K562 (cell line): ENCODE measurements around the gene GPR108. TPM values are rescaled to one million over a fixed set of nuclear protein-coding genes. Genes with fewer than 3 reads are reported as not detected.

Experiments used
- CEBPG ChIP-seq, 3 experiments: fragments of 200-800 bp in 1 of 3; sonication (Bioruptor generic) in 1 of 3; sonication (generic) in 1 of 3; formaldehyde crosslinking in 1 of 3; IDR thresholded peaks in 2 of 3; conservative IDR thresholded peaks in 1 of 3; 2 replicates each; pipeline versions ENCODE4 v1.6.1 to v1.8.0; 2016 to 2022; ENCODE audit warnings: missing compliant biosample characterization in 2 of 3, missing genetic modification characterization in 2 of 3, mild to moderate bottlenecking in 1 of 3, missing genetic modification reagents in 1 of 3
- DDX20 ChIP-seq: fragments of 450-650 bp; IDR thresholded peaks from 2 replicates; pipeline ENCODE4 v1.6.1; 2016; ENCODE audit warnings: missing genetic modification characterization, low read depth, mild to moderate bottlenecking, missing compliant biosample characterization, moderate library complexity
- ETV6 ChIP-seq, 3 experiments: fragments of 150-350 bp in 1 of 3; sonication (generic) in 1 of 3; formaldehyde crosslinking in 1 of 3; IDR thresholded peaks; 2 replicates each; pipeline versions ENCODE4 v1.6.1 to v1.8.0; 2014 to 2022; ENCODE audit warnings: borderline replicate concordance in 2 of 3, low read depth in 2 of 3, antibody characterized with exemption in 1 of 3, low read length in 1 of 3, mild to moderate bottlenecking in 1 of 3, missing genetic modification reagents in 1 of 3
- FOXJ3 ChIP-seq: sonication (generic); formaldehyde crosslinking; IDR thresholded peaks from 2 replicates; pipeline ENCODE4 v1.4.0; 2020; ENCODE audit warnings: mild to moderate bottlenecking, missing genetic modification reagents
- GATAD2B ChIP-seq: fragments of 450-650 bp; IDR thresholded peaks from 2 replicates; pipeline ENCODE4 v1.6.1; 2017; ENCODE audit warnings: mild to moderate bottlenecking, borderline replicate concordance
- KDM2B ChIP-seq: fragments of 250-450 bp; sonication (Bioruptor Pico); IDR thresholded peaks from 2 replicates; pipeline ENCODE4 v1.8.0; 2021; ENCODE audit warnings: mild to moderate bottlenecking, moderate library complexity
- MTF1 ChIP-seq: fragments of 250-450 bp; sonication (Bioruptor Pico); IDR thresholded peaks from 2 replicates; pipeline ENCODE4 v1.9.0; 2021; ENCODE audit warnings: moderate library complexity, mild to moderate bottlenecking, inconsistent platforms, borderline replicate concordance
- PML ChIP-seq: IDR thresholded peaks from 2 replicates; pipeline ENCODE4 v1.6.1; 2012; ENCODE audit warnings: low read length, inconsistent platforms
- RNF219 ChIP-seq: fragments of 250-450 bp; sonication (Bioruptor Pico); IDR thresholded peaks from 2 replicates; pipeline ENCODE4 v1.5.0; 2022; ENCODE audit warnings: mild to moderate bottlenecking
- STAT5A ChIP-seq: IDR thresholded peaks from 2 replicates; pipeline ENCODE4 v1.6.1; 2012; ENCODE audit warnings: low read length, inconsistent platforms, borderline replicate concordance
- ZMIZ1 ChIP-seq, 2 experiments: fragments of 150-350 bp in 1 of 2; IDR thresholded peaks; 2 replicates each; pipeline ENCODE4 v1.6.1; 2012 to 2016; ENCODE audit warnings: low read depth in 2 of 2, low read length in 2 of 2, mild to moderate bottlenecking in 1 of 2, moderate library complexity in 1 of 2
- ZNF445 ChIP-seq: fragments of 250-450 bp; sonication (Bioruptor Pico); IDR thresholded peaks from 2 replicates; pipeline ENCODE4 v1.4.0; 2020; ENCODE audit warnings: low read depth, mild to moderate bottlenecking, moderate library complexity
- ZNF717 ChIP-seq: fragments of 250-450 bp; sonication (Bioruptor Pico); IDR thresholded peaks from 2 replicates; pipeline ENCODE4 v1.5.0; 2021
- polyA plus RNA-seq, 8 experiments: library from polyadenylated mRNA; depleted of rRNA in 4 of 8; stranded (reverse) in 5 of 8; unstranded in 3 of 8; fragments of >200 nt; fragmentation: Nextera tagmentation in 2 of 8; fragmentation: Illumina TruSeq in 1 of 8; extraction: Ambion mirVana in 2 of 8; extraction: Trizol in 1 of 8; gene quantifications; 2 replicates each; pipeline versions ENCODE4 v1.2.1 to v1.2.3, GENCODE V29; 2011 to 2014; ENCODE audit warnings: inconsistent platforms in 1 of 8, missing spikeins in 1 of 8
- total RNA-seq, 7 experiments: library from RNA; depleted of rRNA in 6 of 7; stranded (reverse); fragments of >200 nt in 6 of 7; fragmentation: Illumina TruSeq in 2 of 7; extraction: Trizol in 2 of 7; gene quantifications; 2 replicates each; pipeline versions ENCODE4 v1.2.1 to v1.2.3, GENCODE V29; 2011 to 2021; ENCODE audit warnings: low replicate concordance in 1 of 7

The GPR108 gene
- total and polyA plus RNA-seq, 9 of the 15 experiments (the other 6 are each of a cell fraction or from before 2014, with no cell fraction given): 2.4 to 33.2 (median 24.4) TPM

GRCh38 chr19:6753178-6754031 is 16.0 kb upstream of the GPR108 start (continued):
- TF ChIP-seq FOXJ3 (CRISPR knock-in tag): no peak
- no peak for TF ChIP-seq ZMIZ1 (IDR thresholded peaks at IDR 0.05; ENCODE audit: low read depth in 2 of 2, low read length in 2 of 2)
- TF ChIP-seq ETV6 (IDR thresholded peaks at IDR 0.05; ENCODE audit: borderline replicate concordance in 1 of 2, low read depth in 2 of 2, low read length in 1 of 2): no peak
- TF ChIP-seq ETV6 (CRISPR knock-in tag; IDR thresholded peaks at IDR 0.05; ENCODE audit: borderline replicate concordance): no peak
- TF ChIP-seq RNF219: no peak
- 0 out of 2 replicates have a peak, but pooled peaks have one; percentile 41 for TF ChIP-seq PML
- TF ChIP-seq STAT5A: no peak
- no peak for TF ChIP-seq GATAD2B
- no peak for TF ChIP-seq KDM2B (CRISPR knock-in tag)
- no peak for TF ChIP-seq ZNF717 (CRISPR knock-in tag)
- no peak for TF ChIP-seq CEBPG (CRISPR knock-in tag; IDR thresholded peaks at IDR 0.05)
- TF ChIP-seq CEBPG (tag; conservative IDR thresholded peaks at IDR 0.05 in 1 of 2, IDR thresholded peaks at IDR 0.05 in 1 of 2): no peak
- no peak for TF ChIP-seq ZNF445
- TF ChIP-seq DDX20 (tag): no peak
- TF ChIP-seq MTF1 (CRISPR knock-in tag): no peak
